H1 (cell line): ENCODE results near the gene G3BP1. TPM values are rescaled to one million over a fixed set of nuclear protein-coding genes. Genes with fewer than 3 reads are reported as not detected.

Source experiments
- CTCF ChIA-PET: fragments of 300-600 bp; sonication (Branson Sonifier 250); formaldehyde crosslinking; loops from one replicate; lab custom pipeline; 2021; ENCODE audit not compliant: partially characterized antibody; lab: Charles Lee
- POLR2A ChIA-PET: fragments of 300-600 bp; sonication (Branson Sonifier 250); formaldehyde crosslinking; loops from one replicate; lab custom pipeline; 2021; ENCODE audit warnings: inconsistent platforms; ENCODE audit not compliant: partially characterized antibody; lab: Charles Lee
- DNase-seq, 2 experiments: peaks; one replicate each; pipeline versions ENCODE4 v3.0.0 to v3.0.0-alpha.2; 2010 to 2022; ENCODE audit warnings: low spot score in 2 of 2, low read depth in 1 of 2, mixed read lengths in 1 of 2
- FAIRE-seq: peaks from 2 replicates; lab custom pipeline; 2011; peaks lifted over from hg19 to GRCh38; lab: Jason Lieb, UNC
- H2AFZ ChIP-seq: 2 replicates; pipeline ENCODE4 v1.8.1; 2012; ENCODE audit warnings: low read length, inconsistent platforms
- H2AK5ac ChIP-seq: 2 replicates; pipeline ENCODE4 v1.6.1; 2013; ENCODE audit warnings: low read depth, low read length
- H2BK120ac ChIP-seq: replicated peaks from 2 replicates; pipeline ENCODE3; 2013; ENCODE audit warnings: low read depth, low read length, inconsistent platforms
- H2BK12ac ChIP-seq: 2 replicates; pipeline ENCODE4 v1.6.1; 2013; ENCODE audit warnings: low read depth, low read length
- H2BK15ac ChIP-seq: 2 replicates; pipeline ENCODE4 v1.6.1; 2013; ENCODE audit warnings: low read length
- H2BK20ac ChIP-seq: 2 replicates; pipeline ENCODE4 v1.6.1; 2013; ENCODE audit warnings: low read length
- H2BK5ac ChIP-seq: 2 replicates; pipeline ENCODE4 v1.6.1; 2013; ENCODE audit warnings: low read depth, low read length
- H3K14ac ChIP-seq: 2 replicates; pipeline ENCODE4 v1.6.1; 2013; ENCODE audit warnings: inconsistent platforms; ENCODE audit not compliant: insufficient read length
- H3K18ac ChIP-seq: 2 replicates; pipeline ENCODE4 v1.6.1; 2013; ENCODE audit warnings: low read length; ENCODE audit errors: extremely low read depth
- H3K23ac ChIP-seq: 2 replicates; pipeline ENCODE4 v1.6.1; 2013; ENCODE audit warnings: inconsistent platforms; ENCODE audit not compliant: insufficient read length
- H3K23me2 ChIP-seq: 2 replicates; pipeline ENCODE4 v1.6.1; 2013; ENCODE audit warnings: low read depth, low read length
- H3K27ac ChIP-seq: 2 replicates; pipeline ENCODE4 v1.6.1; 2011; ENCODE audit warnings: low read depth, low read length, inconsistent platforms
- H3K27me3 ChIP-seq, 4 experiments: replicated peaks in 1 of 4; 1 replicate in 1 of 4; 2 replicates in 3 of 4; pipeline versions ENCODE4 v1.6.1 to v1.8.1; 2011 to 2013; ENCODE audit warnings: low read length in 3 of 4, mild to moderate bottlenecking in 3 of 4, inconsistent platforms in 2 of 4, mixed read lengths in 2 of 4, moderate library complexity in 1 of 4; ENCODE audit not compliant: control insufficient read depth in 3 of 4, insufficient read depth in 3 of 4; ENCODE audit errors: extremely low read depth in 1 of 4
- H3K36me3 ChIP-seq, 4 experiments: 2 replicates each; pipeline versions ENCODE4 v1.6.1 to v1.8.1; 2011 to 2013; ENCODE audit warnings: mild to moderate bottlenecking in 4 of 4, low read length in 3 of 4, moderate library complexity in 2 of 4, control low read depth in 1 of 4, inconsistent platforms in 1 of 4; ENCODE audit not compliant: insufficient read depth in 4 of 4, control insufficient read depth in 2 of 4
- H3K4ac ChIP-seq: replicated peaks from 2 replicates; pipeline ENCODE3; 2013; ENCODE audit warnings: low read length, low read depth, mixed read lengths, inconsistent platforms; ENCODE audit not compliant: insufficient read length
- H3K4me1 ChIP-seq, 4 experiments: replicated peaks in 1 of 4; 1 replicate in 1 of 4; 2 replicates in 3 of 4; pipeline versions ENCODE4 v1.6.1 to v1.8.1; 2011 to 2013; ENCODE audit warnings: low read length in 3 of 4, inconsistent platforms in 2 of 4, mixed read lengths in 1 of 4; ENCODE audit not compliant: insufficient read depth in 4 of 4, control insufficient read depth in 3 of 4
- H3K4me2 ChIP-seq, 2 experiments: 2 replicates each; pipeline versions ENCODE4 v1.6.1 to v1.8.1; 2011 to 2013; ENCODE audit warnings: low read depth in 2 of 2, low read length in 2 of 2, control low read depth in 1 of 2, inconsistent platforms in 1 of 2, mild to moderate bottlenecking in 1 of 2; ENCODE audit not compliant: insufficient read depth in 1 of 2
- H3K4me3 ChIP-seq, 4 experiments: fragments of 200-600, 300-600 bp in 1 of 4; sonication (generic), shearing (Covaris generic), sonication (Bioruptor Twin) in 1 of 4; 2 replicates each; pipeline versions ENCODE4 v1.5.1 to v1.8.1; 2011 to 2016; ENCODE audit warnings: low read length in 4 of 4, low read depth in 3 of 4, control low read depth in 2 of 4, inconsistent platforms in 2 of 4, mild to moderate bottlenecking in 2 of 4, mixed read lengths in 1 of 4, moderate library complexity in 1 of 4; ENCODE audit not compliant: insufficient read depth in 2 of 4; ENCODE audit errors: extremely low read depth in 1 of 4
- H3K56ac ChIP-seq: replicated peaks from 2 replicates; pipeline ENCODE3; 2013; ENCODE audit warnings: low read depth, mild to moderate bottlenecking, mixed read lengths, low read length, inconsistent platforms; ENCODE audit not compliant: insufficient read length
- H3K79me1 ChIP-seq: 2 replicates; pipeline ENCODE4 v1.6.1; 2013; ENCODE audit warnings: low read depth, low read length, control low read depth
- H3K79me2 ChIP-seq, 2 experiments: 2 replicates each; pipeline versions ENCODE4 v1.6.1 to v1.8.1; 2012 to 2013; ENCODE audit warnings: low read length in 2 of 2, mild to moderate bottlenecking in 2 of 2, inconsistent platforms in 1 of 2; ENCODE audit not compliant: insufficient read depth in 2 of 2, control insufficient read depth in 1 of 2
- H3K9ac ChIP-seq, 4 experiments: replicated peaks in 1 of 4; 1 replicate in 1 of 4; 2 replicates in 3 of 4; pipeline versions ENCODE4 v1.6.1 to v1.8.1; 2011 to 2013; ENCODE audit warnings: low read depth in 3 of 4, low read length in 3 of 4, control low read depth in 2 of 4, mild to moderate bottlenecking in 2 of 4, moderate library complexity in 2 of 4, inconsistent platforms in 1 of 4; ENCODE audit errors: extremely low read depth in 1 of 4
- H3K9me3 ChIP-seq, 2 experiments: 2 replicates each; pipeline versions ENCODE4 v1.6.1 to v1.8.1; 2012 to 2013; ENCODE audit warnings: mild to moderate bottlenecking in 2 of 2, moderate library complexity in 2 of 2, control low read depth in 1 of 2, inconsistent platforms in 1 of 2, low read depth in 1 of 2, low read length in 1 of 2, mixed read lengths in 1 of 2; ENCODE audit not compliant: insufficient read depth in 2 of 2
- H4K20me1 ChIP-seq, 2 experiments: replicated peaks in 1 of 2; 2 replicates each; pipeline versions ENCODE3 to v1.8.1; 2011 to 2013; ENCODE audit warnings: inconsistent platforms in 2 of 2, low read length in 2 of 2, mild to moderate bottlenecking in 1 of 2; ENCODE audit not compliant: insufficient read depth in 2 of 2, control insufficient read depth in 1 of 2
- H4K5ac ChIP-seq: 2 replicates; pipeline ENCODE4 v1.6.1; 2013; ENCODE audit warnings: low read length, low read depth, mixed read lengths, inconsistent platforms; ENCODE audit not compliant: insufficient read length
- H4K8ac ChIP-seq: 2 replicates; pipeline ENCODE4 v1.8.0; 2013; ENCODE audit warnings: mild to moderate bottlenecking, moderate library complexity, low read length, inconsistent platforms; ENCODE audit not compliant: insufficient read depth; ENCODE audit errors: extremely low read depth
- H4K91ac ChIP-seq: replicated peaks from 2 replicates; pipeline ENCODE3; 2013; ENCODE audit warnings: low read length, mixed read lengths, inconsistent platforms; ENCODE audit not compliant: insufficient read length
- CHD1 ChIP-seq: IDR thresholded peaks from 2 replicates; pipeline ENCODE4 v1.6.1; 2012; ENCODE audit warnings: low read depth, low read length, improper control_type of control experiment
- WGBS, 2 experiments: shearing (Covaris generic) in 1 of 2; methylation state at CpG; one replicate each; pipeline versions ENCODE4 v1.1.6 to v1.1.7; 2013 to 2015; ENCODE audit warnings: low lambda C conversion rate in 2 of 2, mixed read lengths in 2 of 2, inconsistent platforms in 1 of 2, low coverage in 1 of 2, missing lambda C conversion rate in 1 of 2; ENCODE audit not compliant: insufficient replicate concordance in 2 of 2, insufficient coverage in 1 of 2, insufficient read length in 1 of 2; ENCODE audit errors: extremely low coverage in 1 of 2, missing lambda C conversion rate in 1 of 2; 5-methylcytosine and 5-hydroxymethylcytosine counted together
- polyA plus RNA-seq, 7 experiments: library from polyadenylated mRNA; depleted of rRNA in 3 of 7; stranded (reverse) in 5 of 7; unstranded in 2 of 7; fragments of >200 nt in 5 of 7; fragments of 200-250 nt in 2 of 7; gene quantifications; 1 replicate in 5 of 7; 2 replicates in 1 of 7; 4 replicates in 1 of 7; pipeline versions ENCODE4 v1.2.1 to v1.2.3, GENCODE V29; 2011 to 2013; ENCODE audit warnings: missing spikeins in 2 of 7, mixed read lengths in 2 of 7
- total RNA-seq: library from RNA; stranded (reverse); fragmentation: NEBNext Ultra II Directional; extraction: Animal tissue kit (Norgen Biotek cat#: 25700); gene quantifications from 2 replicates; pipeline ENCODE4 v1.2.1, GENCODE V29; 2021
- TF ChIP-seq, protein P1 (sequence below): IDR thresholded peaks from 2 replicates; pipeline ENCODE4 v1.6.1; 2011; ENCODE audit warnings: low read length, improper control_type of control experiment

G3BP1 gene
- total and polyA plus RNA-seq, 2 of the 8 experiments (the other 6 are each of a cell fraction or from before 2014, with no cell fraction given) = 71.2 to 516 TPM

DNA sequence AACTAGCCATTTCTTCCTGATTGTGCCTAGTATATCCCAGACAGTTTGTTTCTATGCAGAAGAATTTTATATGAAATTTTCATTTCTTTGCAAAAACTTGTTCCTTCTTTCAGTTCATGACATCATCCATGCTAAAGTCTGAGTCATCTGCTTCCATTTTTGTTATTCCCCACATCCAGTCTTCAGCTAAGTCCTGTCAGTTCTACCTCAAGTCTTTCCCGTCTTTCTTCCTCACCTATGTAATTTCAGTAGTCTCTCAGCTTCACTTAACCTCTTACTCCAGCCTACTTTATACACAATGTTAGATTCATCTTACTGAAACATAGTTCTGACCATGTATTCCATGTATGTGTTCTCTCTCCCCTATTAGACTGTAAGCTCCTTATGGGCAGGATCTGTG lies 39.1 kb downstream of the G3BP1 start:
- no peak for FAIRE-seq
- H2AK5ac ChIP-seq = no peak overlapping the region
- H3K27ac ChIP-seq = no peak overlapping the region
- peaks cover 0 to 11% of the 10 kb centered on the region in 2 experiments for H4K20me1 ChIP-seq
- 87% methylated on average over 1 of the region's 1 CpG; no CpG with 5 or more reads in 1 of the 2 experiments for WGBS, 2 experiments
- H3K79me2 ChIP-seq = peaks cover 0 to 24% of the 10 kb centered on the region in 2 experiments; a peak in 2 of 4 replicates
- ChIA-PET CTCF (interaction anchor here (2.1 kb wide), 1 partner anchor 332 kb away, joined by 7 read pairs; no protein-coding TSS in a partner anchor), POLR2A (interaction anchor here (1.2 kb wide), 1 partner anchor 79 kb away, joined by 3 read pairs; no protein-coding TSS in a partner anchor)
- peaks cover 3% of the 10 kb centered on the region; the same call in 1 of the 2 replicates for H3K79me1 ChIP-seq
- H3K36me3 ChIP-seq = peaks cover 7 to 77% (median 34%) of the 10 kb centered on the region in 4 experiments; a peak in 6 of 8 replicates
- H4K8ac ChIP-seq = no peak overlapping the region
- H3K9ac ChIP-seq = no peak overlapping the region
- H3K23me2 ChIP-seq = no peaks in the 10 kb centered on the region
- no peak overlapping the region for H3K4me2 ChIP-seq
- H3K14ac ChIP-seq = no peak overlapping the region
- H3K4ac ChIP-seq = no peak overlapping the region
- no peak overlapping the region for H2BK12ac ChIP-seq
- H3K18ac ChIP-seq = no peak overlapping the region
- no peak overlapping the region for H2BK20ac ChIP-seq
- no peak overlapping the region for H2BK120ac ChIP-seq
- H2AFZ ChIP-seq = no peak overlapping the region
- no peaks in the 10 kb centered on the region for H3K27me3 ChIP-seq
- H3K23ac ChIP-seq = no peak overlapping the region
- H2BK5ac ChIP-seq = no peak overlapping the region
- no peak overlapping the region for H4K5ac ChIP-seq
- TF ChIP-seq CHD1 = no peak
- TF ChIP-seq, protein P1, sequence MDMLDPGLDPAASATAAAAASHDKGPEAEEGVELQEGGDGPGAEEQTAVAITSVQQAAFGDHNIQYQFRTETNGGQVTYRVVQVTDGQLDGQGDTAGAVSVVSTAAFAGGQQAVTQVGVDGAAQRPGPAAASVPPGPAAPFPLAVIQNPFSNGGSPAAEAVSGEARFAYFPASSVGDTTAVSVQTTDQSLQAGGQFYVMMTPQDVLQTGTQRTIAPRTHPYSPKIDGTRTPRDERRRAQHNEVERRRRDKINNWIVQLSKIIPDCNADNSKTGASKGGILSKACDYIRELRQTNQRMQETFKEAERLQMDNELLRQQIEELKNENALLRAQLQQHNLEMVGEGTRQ = no peak
- TF ChIP-seq, all 59 proteins: peak for 0
- Histone ChIP-seq H3K9me3 (no peaks in the 10 kb centered on the region), H3K4me3 (no peak overlapping the region), H2BK15ac (no peak overlapping the region), H4K91ac (no peak overlapping the region), H3K4me1 (peaks cover 0 to 3% (median 0%) of the 10 kb centered on the region in 4 experiments; a peak in 1 of 7 replicates), H3K56ac (no peak overlapping the region)
- no peak for DNase-seq
